Fibroblast of lung (primary cell): ENCODE measurements around the gene INTS7. TPM values are rescaled to one million over a fixed set of nuclear protein-coding genes. Genes with fewer than 3 reads are reported as not detected.
"Not testable (repeated sequence)": the region's sequence is repeated elsewhere in the genome, so short reads cannot be mapped to it uniquely, and the experiment has no call there.

ENCODE experiments used
- DNase-seq, 2 donors: peaks; one replicate each; pipeline versions ENCODE4 v3.0.0 to v3.0.0-alpha.2; 2010; ENCODE audit warnings: low read depth in 2 of 2
- H2AFZ ChIP-seq: 2 replicates; pipeline ENCODE4 v1.5.1; 2012; ENCODE audit warnings: low read length, control low read depth, inconsistent platforms
- H3K27ac ChIP-seq: 2 replicates; pipeline ENCODE4 v1.5.1; 2011; ENCODE audit warnings: low read length, control low read depth; ENCODE audit not compliant: insufficient read depth
- H3K27me3 ChIP-seq: 2 replicates; pipeline ENCODE4 v1.5.1; 2011; ENCODE audit warnings: mild to moderate bottlenecking, low read length; ENCODE audit not compliant: control insufficient read depth, insufficient read depth
- H3K36me3 ChIP-seq: 2 replicates; pipeline ENCODE4 v1.5.1; 2011; ENCODE audit warnings: low read length; ENCODE audit not compliant: control insufficient read depth, insufficient read depth
- H3K4me1 ChIP-seq: 2 replicates; pipeline ENCODE4 v1.5.1; 2011; ENCODE audit warnings: low read length; ENCODE audit not compliant: control insufficient read depth, insufficient read depth; ENCODE audit errors: extremely low read depth
- H3K4me2 ChIP-seq: 2 replicates; pipeline ENCODE4 v1.5.1; 2011; ENCODE audit warnings: low read length, control low read depth; ENCODE audit not compliant: insufficient read depth; ENCODE audit errors: extremely low read depth
- H3K4me3 ChIP-seq, 4 experiments: fragments of 200-600 bp in 1 of 4; sonication (generic) in 1 of 4; replicated peaks in 1 of 4; 2 replicates each; pipeline ENCODE4 v1.5.1; 2011 to 2016; ENCODE audit warnings: low read length in 4 of 4, low read depth in 3 of 4, mild to moderate bottlenecking in 3 of 4, control low read depth in 2 of 4, inconsistent platforms in 1 of 4, mixed read lengths in 1 of 4; ENCODE audit not compliant: insufficient read depth in 1 of 4; ENCODE audit errors: control extremely low read depth in 1 of 4
- H3K79me2 ChIP-seq: 2 replicates; pipeline ENCODE4 v1.5.1; 2012; ENCODE audit warnings: mild to moderate bottlenecking, low read length, inconsistent platforms; ENCODE audit not compliant: control insufficient read depth, insufficient read depth
- H3K9ac ChIP-seq: 2 replicates; pipeline ENCODE4 v1.5.1; 2011; ENCODE audit warnings: mild to moderate bottlenecking, low read length, control low read depth; ENCODE audit not compliant: insufficient read depth
- H3K9me3 ChIP-seq: 2 replicates; pipeline ENCODE4 v1.5.1; 2012; ENCODE audit warnings: low read depth, low read length; ENCODE audit not compliant: control insufficient read depth, insufficient read depth
- H4K20me1 ChIP-seq: 2 replicates; pipeline ENCODE4 v1.5.1; 2011; ENCODE audit warnings: low read length; ENCODE audit not compliant: control insufficient read depth, insufficient read depth; ENCODE audit errors: extremely low read depth
- EZH2 ChIP-seq: IDR thresholded peaks from 2 replicates; pipeline ENCODE4 v1.5.1; 2012; ENCODE audit warnings: low read length, control low read depth, mild to moderate bottlenecking; ENCODE audit errors: missing control alignments
- polyA plus RNA-seq, 2 donors: library from polyadenylated mRNA; depleted of rRNA in 1 of 2; stranded (reverse) in 1 of 2; unstranded in 1 of 2; fragments of >200 nt; gene quantifications; 2 replicates each; pipeline ENCODE4 v1.2.1, GENCODE V29; 2011 to 2012; ENCODE audit warnings: missing spikeins in 1 of 2
- total RNA-seq: library from RNA; depleted of rRNA; stranded (reverse); fragments of >200 nt; gene quantifications from 2 replicates; pipeline ENCODE4 v1.2.1, GENCODE V29; 2014
- TF ChIP-seq, protein P1 (sequence below), 2 donors: IDR thresholded peaks in 1 of 2; conservative IDR thresholded peaks in 1 of 2; 1 replicate in 1 of 2; 2 replicates in 1 of 2; pipeline ENCODE4 v1.5.1; 2011 to 2012; ENCODE audit warnings: low read length in 2 of 2, control low read depth in 1 of 2, inconsistent platforms in 1 of 2, low read depth in 1 of 2, mild to moderate bottlenecking in 1 of 2

INTS7 gene
- total and polyA plus RNA-seq, 2 donors (not counting 1 experiment from before 2014, with no cell fraction given) = 20.6 to 23.7 TPM

DNA sequence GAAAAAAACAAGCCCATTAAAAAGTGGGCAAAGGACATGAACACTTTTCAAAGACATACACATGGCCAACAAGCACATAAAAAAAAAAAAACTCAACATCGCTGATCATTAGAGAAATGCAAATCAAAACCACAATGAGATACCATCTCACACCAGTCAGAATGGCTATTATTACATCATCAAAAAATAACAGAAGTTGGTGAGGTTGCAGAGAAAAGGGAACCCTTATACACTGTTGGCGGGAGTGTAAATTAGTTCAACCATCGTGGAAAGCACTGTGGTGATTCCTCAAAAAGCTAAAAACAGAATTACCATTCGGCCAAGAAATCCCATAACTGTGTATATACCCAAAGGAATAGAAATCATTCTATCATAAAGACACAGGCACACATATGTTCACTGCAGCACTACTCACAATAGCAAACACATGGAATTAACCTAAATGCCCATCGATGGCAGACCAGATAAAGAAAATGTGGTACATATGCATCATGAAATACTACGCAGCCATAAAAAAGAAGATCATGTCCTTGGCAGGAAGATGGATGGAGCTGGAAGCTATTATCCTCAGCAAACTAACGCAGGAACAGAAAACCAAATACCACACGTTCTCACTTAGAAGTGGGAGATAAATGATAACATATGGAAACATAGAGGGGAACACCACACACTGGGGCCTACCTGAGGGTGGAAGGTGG, 70.1 kb downstream of the INTS7 start:
- Histone ChIP-seq H3K36me3 (no peaks in the 10 kb centered on the region), H3K4me1 (no peaks in the 10 kb centered on the region), H3K79me2 (no peaks in the 10 kb centered on the region), H4K20me1 (no peaks in the 10 kb centered on the region), H3K27me3 (no peaks in the 10 kb centered on the region), H3K9ac (no peak overlapping the region), H3K9me3 (no peaks in the 10 kb centered on the region), H3K27ac (no peak overlapping the region), H3K4me3 (no peak overlapping the region), H3K4me2 (no peak overlapping the region), H2AFZ (no peak overlapping the region)
- TF ChIP-seq EZH2 = no peak
- TF ChIP-seq, protein P1, sequence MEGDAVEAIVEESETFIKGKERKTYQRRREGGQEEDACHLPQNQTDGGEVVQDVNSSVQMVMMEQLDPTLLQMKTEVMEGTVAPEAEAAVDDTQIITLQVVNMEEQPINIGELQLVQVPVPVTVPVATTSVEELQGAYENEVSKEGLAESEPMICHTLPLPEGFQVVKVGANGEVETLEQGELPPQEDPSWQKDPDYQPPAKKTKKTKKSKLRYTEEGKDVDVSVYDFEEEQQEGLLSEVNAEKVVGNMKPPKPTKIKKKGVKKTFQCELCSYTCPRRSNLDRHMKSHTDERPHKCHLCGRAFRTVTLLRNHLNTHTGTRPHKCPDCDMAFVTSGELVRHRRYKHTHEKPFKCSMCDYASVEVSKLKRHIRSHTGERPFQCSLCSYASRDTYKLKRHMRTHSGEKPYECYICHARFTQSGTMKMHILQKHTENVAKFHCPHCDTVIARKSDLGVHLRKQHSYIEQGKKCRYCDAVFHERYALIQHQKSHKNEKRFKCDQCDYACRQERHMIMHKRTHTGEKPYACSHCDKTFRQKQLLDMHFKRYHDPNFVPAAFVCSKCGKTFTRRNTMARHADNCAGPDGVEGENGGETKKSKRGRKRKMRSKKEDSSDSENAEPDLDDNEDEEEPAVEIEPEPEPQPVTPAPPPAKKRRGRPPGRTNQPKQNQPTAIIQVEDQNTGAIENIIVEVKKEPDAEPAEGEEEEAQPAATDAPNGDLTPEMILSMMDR (conservative IDR thresholded peaks at IDR 0.05 in 1 of 2, IDR thresholded peaks at IDR 0.05 in 1 of 2; ENCODE audit: low read depth in 1 of 2, low read length in 2 of 2) = no peak
- DNase-seq = no peak

DNA sequence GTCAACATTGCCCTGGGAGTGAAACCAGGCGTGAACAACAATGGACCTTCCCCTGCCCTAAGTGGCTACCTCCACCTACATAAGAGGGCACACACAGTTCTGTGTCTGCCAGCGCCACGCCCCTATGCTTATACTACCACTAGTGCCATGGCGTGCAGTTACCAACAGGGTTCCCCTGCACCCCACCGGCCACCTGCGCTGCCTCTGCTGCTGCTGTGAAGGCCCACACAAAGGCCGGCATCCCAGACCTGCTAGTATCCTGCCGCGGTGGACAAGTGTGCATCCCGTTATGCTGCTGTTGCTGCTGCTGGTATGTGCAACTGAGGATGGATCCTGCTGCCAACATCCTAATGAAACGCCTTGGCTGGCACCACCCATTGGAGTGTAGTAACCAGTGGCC, 75.7 kb downstream of the INTS7 start:
- peaks cover 3% of the 10 kb centered on the region for H3K36me3 ChIP-seq
- DNase-seq = no peak
- no peak overlapping the region for H3K4me2 ChIP-seq
- H3K79me2 ChIP-seq = no peaks in the 10 kb centered on the region
- H3K27ac ChIP-seq = no peak overlapping the region
- no peaks in the 10 kb centered on the region for H3K9me3 ChIP-seq
- H4K20me1 ChIP-seq = no peaks in the 10 kb centered on the region
- no peak overlapping the region for H3K9ac ChIP-seq
- TF ChIP-seq, protein P1 (conservative IDR thresholded peaks at IDR 0.05 in 1 of 2, IDR thresholded peaks at IDR 0.05 in 1 of 2; ENCODE audit: low read depth in 1 of 2, low read length in 2 of 2) = no peak
- no peak for TF ChIP-seq EZH2
- no peaks in the 10 kb centered on the region for H3K4me1 ChIP-seq
- no peak overlapping the region for H2AFZ ChIP-seq
- H3K4me3 ChIP-seq = no peak overlapping the region
- no peaks in the 10 kb centered on the region for H3K27me3 ChIP-seq

DNA sequence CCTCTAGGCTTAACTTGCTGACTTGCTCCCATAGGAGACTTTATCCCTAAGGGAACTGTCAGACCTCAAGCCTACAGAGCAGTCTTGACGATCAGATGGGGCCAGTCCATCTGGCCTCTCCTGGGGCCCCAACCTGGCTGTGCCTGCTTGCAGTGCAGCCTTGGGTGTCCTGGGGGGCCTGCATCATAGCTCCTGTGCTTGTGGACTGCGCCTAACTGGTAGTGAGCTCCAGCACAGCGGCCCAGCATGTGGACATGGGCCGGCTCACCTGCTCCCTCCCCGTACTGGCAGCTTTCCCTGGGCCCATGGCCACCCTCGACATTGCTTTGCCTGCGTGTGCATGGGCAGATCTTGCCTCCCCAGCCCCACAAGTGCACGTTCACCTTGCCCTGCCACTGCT, 76.1 kb downstream of the INTS7 start:
- no peaks in the 10 kb centered on the region for H4K20me1 ChIP-seq
- no peak overlapping the region for H3K4me2 ChIP-seq
- H3K9me3 ChIP-seq = no peaks in the 10 kb centered on the region
- no peak overlapping the region for H3K4me3 ChIP-seq
- no peaks in the 10 kb centered on the region for H3K27me3 ChIP-seq
- DNase-seq = no peak
- H3K27ac ChIP-seq = no peak overlapping the region
- TF ChIP-seq, protein P1 (conservative IDR thresholded peaks at IDR 0.05 in 1 of 2, IDR thresholded peaks at IDR 0.05 in 1 of 2; ENCODE audit: low read depth in 1 of 2, low read length in 2 of 2) = no peak
- TF ChIP-seq EZH2 = no peak
- H3K4me1 ChIP-seq = no peaks in the 10 kb centered on the region
- no peak overlapping the region for H2AFZ ChIP-seq
- H3K36me3 ChIP-seq = peaks cover 3% of the 10 kb centered on the region
- H3K9ac ChIP-seq = no peak overlapping the region
- H3K79me2 ChIP-seq = no peaks in the 10 kb centered on the region

DNA sequence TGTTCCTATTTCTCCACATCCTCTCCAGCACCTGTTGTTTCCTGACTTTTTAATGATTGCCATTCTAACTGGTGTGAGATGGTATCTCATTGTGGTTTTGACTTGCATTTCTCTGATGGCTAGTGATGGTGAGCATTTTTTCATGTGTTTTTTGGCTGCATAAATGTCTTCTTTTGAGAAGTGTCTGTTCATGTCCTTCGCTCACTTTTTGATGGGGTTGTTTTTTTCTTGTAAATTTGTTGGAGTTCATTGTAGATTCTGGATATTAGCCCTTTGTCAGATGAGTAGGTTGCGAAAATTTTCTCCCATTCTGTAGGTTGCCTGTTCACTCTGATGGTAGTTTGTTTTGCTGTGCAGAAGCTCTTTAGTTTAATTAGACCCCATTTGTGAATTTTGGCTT, 81.3 kb downstream of the INTS7 start:
- H3K27me3 ChIP-seq, H3K36me3 ChIP-seq, H3K9ac ChIP-seq, H2AFZ ChIP-seq, H3K9me3 ChIP-seq, H4K20me1 ChIP-seq, H3K4me2 ChIP-seq, H3K4me3 ChIP-seq, H3K79me2 ChIP-seq, H3K4me1 ChIP-seq, DNase-seq, H3K27ac ChIP-seq: not testable (repeated sequence)

DNA sequence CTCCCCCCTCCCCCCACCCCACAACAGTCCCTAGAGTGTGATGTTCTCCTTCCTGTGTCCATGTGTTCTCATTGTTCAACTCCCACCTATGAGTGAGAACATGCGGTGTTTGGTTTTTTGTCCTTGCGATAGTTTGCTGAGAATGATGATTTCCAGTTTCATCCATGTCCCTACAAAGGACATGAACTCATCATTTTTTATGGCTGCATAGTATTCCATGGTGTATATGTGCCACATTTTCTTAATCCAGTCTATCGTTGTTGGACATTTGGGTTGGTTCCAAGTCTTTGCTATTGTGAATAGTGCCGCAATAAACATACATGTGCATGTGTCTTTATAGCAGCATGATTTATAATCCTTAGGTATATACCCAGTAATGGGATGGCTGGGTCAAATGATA, 81.8 kb downstream of the INTS7 start:
- H3K27me3 ChIP-seq, H3K4me1 ChIP-seq, DNase-seq, H3K4me3 ChIP-seq, H2AFZ ChIP-seq, H3K79me2 ChIP-seq, H4K20me1 ChIP-seq, H3K36me3 ChIP-seq, H3K9me3 ChIP-seq, H3K9ac ChIP-seq, H3K4me2 ChIP-seq, H3K27ac ChIP-seq: not testable (repeated sequence)
